HG03135 (cell line): Measurements from ENCODE around the gene NKX6-1.

Experiments used
- ATAC-seq: cut with Tn5 transposase; IDR thresholded peaks from one replicate; pipeline ENCODE4 v1.9.1; 2021; ENCODE audit warnings: mild to moderate bottlenecking, moderate library complexity; ENCODE audit not compliant: unreplicated experiment

Gene NKX6-1

DNA sequence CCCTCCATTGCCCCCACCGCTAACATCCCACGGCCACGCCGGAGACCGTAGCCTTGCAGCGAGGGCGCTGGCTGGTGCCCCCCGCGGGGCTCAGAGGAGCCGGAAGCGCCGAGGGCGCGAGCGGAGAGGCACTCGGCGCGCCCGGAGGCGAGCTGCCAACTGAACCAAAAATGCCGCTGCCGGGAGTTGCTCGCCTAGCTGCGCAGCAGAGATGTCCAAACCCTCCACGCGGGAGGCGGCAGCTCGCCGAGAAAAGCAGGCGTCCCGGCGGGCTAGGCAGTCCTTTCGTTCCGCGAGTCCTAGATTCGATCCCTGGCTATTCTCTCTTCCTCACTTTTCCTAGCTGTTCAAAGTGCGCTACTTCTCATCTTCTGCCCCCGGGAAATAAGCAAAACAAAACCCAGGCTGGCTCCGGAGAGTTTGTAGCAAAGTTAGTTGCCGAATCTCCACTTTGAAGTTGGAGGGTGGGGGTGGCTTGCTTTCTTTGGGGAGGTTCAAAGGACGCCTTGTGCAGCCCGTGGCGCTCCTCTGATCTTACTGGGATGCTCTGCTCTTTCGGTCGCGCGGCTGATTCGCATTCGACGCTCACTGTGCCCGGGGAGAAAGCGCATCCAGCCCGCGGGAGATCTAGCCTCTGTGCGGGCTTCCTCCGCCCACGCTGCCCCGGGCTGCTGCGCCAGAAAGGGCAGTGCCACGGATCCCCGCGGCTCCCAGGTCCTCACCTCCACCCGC, 723 bp downstream of the NKX6-1 start:
- ATAC-seq = no peak

DNA sequence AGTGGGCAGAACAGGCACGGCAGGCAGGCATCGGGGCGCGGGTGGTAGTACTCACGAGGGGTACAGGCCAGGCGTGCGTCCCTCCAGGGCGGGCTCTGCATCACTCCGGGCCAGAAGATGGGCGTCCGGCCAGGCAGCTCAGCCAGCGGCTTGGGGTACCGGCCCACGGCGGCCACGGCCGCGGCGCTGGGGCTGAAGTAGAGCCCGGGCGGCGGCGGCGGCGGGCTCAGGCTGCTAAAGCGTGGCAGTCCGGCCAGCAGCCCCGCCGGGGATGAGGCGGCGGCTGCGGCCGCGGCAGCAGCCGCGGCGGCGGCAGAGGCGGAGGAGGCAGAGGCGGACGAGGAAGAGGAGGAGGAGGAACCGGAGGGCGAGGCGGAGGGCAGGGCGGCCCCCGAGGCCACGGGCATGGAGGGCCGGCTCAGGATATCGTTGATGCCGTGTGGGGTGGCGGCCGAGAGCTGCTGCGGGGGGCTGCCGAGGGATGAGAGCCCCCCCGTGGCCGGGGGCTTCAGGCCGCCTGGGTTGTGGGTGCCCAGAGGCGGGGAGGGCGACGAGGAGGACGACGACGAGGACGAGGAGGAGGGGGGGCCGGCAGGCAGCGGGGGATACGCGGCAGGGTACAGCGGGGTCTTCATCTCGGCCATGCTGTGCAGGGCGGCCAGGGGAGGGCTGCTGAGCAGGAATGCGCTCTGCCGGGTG, 1.4 kb downstream of the NKX6-1 start:
- no peak for ATAC-seq

DNA sequence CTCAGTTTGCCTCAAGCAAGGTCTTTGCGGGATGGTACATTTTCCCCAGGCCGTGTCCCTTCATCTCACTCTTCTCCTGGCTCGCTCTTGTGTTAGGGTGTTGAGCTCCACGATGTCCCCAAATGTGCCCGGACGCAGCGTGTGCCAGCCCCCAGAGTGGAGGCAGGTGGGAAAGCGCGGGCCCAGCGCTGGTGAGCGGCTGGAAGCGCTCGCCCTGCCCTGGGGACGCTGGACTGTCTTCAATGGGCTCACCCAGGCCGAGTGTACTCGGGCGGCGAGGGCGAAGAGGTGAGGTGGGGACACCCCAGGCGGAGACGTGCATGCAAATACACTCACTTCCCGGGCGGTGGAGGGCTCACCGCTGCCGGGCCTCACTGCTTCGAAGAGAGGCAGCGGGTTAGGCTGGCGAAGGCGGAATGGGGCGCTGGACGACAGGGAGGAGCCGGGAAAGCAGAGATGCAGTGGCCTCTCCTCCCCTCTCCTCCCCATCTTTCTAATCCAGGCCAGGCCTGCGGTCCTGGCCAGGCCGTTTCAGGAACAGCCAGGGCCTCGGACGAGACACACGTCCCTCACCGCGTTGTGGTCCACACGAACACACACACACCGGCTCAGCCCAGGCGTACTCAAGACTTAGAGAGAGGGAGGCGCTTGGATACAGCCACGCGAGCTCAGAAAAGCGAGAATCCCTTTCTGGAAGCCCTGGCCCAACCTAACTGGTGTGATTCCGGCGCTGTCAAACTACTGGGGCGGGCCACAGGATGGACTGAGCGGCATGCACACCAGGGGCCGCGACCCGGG, 2.2 kb downstream of the NKX6-1 start:
- ATAC-seq = no peak

DNA sequence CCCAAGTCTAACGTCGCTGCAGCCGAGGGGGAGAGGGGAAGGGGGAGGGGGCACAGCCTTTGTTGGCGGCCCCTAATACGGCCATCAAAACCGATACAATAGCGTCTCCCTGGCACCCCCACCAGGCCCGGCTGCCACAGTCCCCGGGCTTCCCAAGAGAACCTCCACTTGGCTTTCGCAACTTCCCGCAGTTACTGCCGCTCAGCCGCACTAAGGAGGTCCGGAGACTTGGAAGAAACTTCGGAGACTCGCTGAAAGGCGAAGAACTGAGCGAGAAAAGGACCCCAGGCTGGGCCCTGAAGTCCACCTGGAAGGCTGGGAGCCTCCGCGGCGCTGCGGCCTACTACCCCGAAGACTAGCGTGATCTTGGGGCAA, 2.8 kb downstream of the NKX6-1 start:
- no peak for ATAC-seq

DNA sequence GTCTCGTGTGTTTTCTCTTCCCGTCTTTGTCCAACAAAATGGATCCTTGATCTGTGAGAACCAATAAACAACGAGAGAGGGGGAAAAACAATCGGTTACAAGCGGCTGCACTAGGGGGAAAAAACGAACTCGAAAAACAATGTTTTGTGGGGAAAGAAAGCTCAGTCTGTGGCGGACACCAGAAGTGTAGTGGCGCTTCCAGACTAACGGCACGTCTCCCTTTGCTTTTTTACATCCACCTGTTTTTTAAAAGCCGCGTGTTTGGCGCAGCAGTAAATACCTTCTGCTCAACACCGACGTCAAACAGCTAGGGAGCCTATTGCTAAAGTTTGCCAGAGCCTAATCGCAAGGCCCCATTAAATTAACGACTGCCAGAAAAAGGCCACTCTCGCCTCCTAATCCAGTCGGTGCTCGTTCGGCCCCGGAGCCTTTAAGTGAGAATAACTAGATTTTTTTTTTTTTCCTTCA, 3.3 kb downstream of the NKX6-1 start:
- no peak for ATAC-seq

DNA sequence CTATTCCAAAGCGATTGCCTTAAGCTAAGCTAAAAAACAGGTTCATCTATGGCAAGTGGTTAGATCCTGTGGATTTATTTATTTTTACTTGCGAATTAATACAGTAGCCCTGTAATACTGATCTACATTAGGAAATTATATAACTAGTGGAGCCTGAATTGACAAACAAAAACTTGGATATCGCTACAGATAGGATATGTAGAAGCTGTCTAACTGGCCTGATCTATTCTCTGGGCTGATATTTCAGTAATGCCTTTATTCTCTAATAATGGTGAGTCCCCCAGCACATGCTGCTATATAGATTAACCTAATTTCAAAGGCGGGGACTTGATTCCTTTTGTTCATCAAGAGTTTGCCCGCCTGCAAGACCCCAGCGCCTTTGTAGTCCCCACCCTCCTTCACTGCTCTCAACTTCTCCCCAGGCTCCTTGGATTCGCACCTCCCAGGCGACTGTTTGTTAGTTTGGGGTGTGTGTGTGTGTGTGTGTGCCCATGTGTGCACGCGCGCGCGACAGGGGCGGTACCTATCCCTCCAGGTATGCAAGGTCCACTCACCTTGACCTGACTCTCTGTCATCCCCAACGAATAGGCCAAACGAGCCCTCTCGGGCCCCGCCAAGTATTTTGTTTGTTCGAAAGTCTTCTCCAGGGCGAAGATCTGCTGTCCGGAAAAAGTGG, 3.8 kb downstream of the NKX6-1 start:
- ATAC-seq = no peak

DNA sequence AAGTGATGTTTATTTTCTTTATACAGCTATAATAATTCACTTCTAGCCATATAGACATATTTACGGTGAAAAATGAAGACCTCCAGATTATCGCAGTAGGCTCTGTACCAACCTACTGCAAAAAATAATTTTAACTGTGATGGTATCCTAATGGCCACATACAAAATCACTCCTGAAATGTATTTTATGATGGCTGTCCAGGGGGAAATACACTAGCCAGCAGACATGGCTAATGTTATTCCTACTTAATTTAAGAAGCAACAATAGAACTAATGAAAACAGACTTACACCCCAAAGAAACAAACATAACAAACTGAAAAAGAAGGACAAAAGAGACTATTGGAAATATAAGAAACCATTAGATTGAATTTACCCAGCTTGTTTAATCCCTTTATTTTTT, 4.6 kb downstream of the NKX6-1 start:
- no peak for ATAC-seq

DNA sequence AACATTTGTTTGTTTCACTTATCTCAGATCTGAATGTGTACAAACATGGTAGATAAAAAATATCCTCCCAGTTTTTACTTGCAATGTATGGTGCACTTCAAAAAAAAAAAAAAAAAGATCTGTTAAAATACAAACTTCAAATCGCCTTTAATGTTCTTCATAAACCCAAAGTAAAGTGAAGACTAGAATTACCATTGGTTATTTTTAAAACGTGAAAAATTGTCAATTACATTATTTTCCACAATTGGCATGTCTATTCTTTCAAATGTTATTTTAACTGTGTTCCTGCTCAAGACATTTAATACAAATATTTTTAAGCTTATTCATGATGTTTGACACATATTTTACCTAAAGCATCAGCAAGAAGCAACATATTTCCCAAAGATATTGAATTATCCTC, 5.0 kb downstream of the NKX6-1 start:
- no peak for ATAC-seq

DNA sequence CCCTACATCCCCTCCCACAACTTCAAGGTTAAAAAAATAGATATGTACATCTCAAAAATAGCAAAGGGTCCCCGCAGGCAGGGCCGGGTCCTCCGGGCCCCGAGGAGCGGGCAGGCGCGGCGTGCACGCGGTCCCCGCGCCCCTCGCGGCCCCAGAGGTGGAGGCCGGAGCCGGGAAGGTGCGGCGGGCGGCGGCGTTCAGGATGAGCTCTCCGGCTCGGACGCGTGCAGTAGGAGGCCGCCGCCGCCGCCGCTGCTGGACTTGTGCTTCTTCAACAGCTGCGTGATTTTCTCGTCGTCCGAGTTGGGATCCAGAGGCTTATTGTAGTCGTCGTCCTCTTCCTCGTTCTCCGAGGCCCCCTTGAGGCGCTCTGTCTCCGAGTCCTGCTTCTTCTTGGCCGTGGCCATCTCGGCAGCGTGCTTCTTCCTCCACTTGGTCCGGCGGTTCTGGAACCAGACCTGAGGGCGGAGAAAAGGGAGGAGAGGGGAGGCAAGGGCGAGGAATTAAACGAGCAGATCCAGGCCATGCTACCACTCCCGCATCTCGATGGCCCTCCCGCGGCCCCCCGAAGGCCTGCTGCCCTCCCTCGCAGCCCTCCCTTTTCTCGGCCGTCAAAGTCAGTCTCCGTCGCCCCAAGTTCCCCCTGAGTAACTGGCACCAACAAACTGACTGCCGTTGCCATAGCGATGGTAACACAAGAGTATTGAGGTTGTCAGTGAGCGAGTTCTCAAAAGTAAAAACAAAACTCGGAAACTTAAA, 5.8 kb downstream of the NKX6-1 start:
- ATAC-seq = no peak

DNA sequence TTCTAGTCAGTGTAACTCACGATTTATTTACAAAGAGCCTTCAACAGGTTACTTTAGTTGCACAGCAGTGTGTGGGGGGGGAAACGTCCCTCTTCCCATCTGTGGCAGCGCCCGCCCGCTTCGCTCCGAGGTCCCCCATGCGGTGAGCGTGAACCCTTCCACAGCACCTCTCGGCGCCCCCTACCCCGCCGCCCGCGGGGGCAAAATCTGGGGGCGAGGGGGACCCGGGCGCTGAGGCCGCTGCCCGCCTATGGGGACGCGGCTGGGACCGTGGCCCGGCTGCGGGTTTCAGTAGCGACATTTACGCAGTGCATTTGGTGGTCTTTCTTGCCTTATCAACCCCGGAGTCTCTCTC, 6.4 kb downstream of the NKX6-1 start:
- ATAC-seq = no peak

DNA sequence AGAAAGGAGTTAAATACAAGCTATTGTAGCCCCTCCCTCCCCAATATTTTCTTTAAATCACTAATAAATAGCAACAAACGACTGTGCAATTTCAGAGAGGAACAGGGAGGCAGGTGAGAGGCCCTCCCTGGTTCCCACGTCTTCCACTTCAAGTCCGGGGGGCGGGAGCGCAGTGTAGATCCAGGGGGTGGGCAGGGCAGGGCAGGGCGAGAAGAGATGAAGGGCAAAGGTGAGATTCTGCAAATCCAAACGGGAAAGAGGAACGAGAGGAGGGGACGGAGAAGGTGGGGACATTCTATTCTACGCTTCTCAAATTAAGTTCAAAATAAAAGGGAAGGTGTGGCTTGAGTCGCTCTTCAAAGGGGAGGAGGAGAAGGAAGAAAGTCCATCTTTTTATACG, 6.8 kb downstream of the NKX6-1 start:
- ATAC-seq = no peak

DNA sequence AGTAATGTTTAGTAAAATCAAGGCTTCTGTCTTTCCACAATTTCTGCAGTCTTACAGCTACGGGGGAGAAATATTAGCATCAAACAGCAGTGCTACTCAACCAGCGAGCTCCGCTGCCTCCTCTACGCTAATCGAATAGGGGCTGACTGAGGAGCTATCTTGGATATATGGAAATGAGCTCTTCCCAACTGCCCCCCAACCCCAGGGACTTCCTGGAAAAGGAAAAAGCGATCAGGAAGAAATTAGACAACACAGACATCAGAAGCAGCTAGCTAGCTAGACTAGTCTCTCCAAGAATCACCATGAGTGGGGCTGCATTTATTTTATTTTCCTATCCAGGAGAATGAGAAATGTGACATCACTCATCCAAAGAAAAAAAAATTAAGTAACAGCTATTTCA, 7.6 kb downstream of the NKX6-1 start:
- no peak for ATAC-seq

DNA sequence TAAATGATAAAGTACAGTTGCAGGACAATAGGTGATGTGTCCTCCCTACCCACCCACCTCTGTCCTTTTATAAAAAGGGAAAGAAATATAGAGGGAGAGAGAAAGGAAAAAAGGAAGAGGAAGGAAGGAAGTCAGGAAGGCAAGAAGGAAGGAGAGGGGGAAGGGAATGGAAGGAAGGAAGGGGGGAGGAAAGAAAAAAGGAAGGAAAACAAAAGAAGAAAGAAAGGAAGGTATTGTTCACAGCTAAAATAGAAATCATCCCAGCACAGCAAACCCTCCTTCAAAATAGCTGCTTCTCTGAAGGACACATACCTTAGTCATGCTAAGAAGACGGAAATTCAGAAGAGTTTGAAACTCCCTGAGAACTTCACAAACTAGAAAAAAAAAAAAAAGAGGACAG, 8.4 kb downstream of the NKX6-1 start:
- no peak for ATAC-seq

DNA sequence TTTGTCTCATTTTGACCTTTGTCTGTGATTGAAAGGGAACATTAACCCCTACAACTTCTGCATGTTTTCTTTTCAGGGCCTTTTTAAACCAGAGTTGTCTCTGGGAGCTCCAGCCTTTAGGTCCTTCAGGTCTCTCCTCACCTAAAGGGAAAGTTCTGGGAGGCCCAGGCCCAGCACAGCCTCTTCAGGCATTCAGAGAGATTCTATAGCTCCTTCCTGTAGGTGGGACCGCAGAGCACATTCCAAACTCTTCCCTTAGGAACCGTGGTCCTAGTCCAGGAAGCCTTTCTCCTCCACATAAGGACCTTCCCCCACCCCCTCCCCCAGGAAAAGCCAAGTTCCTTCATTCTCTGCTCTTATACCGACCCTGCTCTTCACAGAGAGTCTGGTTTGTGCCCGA, 14.9 kb downstream of the NKX6-1 start:
- ATAC-seq = no peak

DNA sequence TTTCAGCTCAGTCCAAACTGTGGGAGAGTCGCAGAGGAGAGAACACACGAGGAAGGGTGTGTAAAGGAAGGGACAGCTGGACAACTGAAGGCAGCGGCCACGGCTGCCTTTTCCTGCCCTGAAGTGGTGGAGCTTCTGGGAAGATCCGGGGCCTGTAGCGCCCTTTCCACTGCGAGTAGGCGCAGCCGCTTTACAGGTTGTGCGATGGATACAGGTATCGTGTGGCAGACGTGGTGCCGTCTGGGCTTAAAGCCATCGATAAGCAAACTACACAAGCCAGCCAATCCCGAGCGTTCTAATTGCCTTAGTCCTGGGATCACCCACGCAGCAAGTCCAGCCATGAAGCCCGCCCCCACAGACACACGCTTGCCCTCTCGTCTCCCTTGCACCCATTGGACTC, 15.4 kb downstream of the NKX6-1 start:
- no peak for ATAC-seq

DNA sequence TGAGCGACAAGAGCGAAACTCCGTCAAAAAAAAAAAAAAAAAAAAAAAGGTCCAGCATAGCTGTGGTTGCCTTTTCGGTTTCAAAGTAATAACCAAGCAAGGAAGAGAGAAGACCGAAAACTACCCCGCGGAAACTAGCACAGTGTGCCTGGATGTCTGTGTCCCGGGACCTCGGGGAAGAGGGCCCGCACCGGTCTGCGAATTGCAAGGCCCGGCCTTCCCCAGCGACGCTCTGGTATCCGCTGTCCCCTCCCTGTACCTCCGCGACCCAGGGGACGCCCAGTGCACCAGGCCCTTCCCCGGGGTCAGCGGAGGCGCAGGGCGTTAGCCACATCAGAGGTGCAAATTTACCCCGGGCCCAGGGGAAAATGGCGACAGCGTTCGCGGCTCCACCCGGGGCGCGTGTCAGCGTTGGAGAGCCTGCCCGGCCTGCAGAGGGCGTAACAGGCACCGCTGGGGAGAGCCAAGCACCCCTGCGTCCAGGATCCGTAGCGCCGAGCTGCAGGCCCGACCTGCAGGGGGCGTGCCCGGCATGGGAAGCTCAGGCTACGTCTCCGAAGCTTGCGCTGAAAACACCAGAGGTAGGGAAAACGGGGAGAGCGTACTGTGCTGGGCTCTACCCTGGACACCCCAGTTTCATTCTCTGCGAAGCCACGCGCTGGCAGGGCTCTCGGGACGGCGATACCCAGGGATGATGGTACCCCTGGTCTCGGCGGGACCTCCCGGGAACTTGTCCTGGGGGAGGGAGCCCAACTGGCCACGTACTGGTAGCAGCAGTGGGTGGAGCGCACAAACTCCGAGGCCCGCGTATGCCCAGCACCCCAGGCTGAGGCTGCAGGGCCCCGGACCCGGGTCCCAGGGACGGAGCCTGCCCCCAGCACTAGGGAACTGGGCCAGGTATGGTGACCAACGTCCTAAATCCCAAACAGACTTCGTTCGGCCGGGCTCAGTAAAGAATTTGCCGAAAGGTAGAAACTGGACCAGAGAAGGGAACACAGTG, 16.2 kb downstream of the NKX6-1 start:
- no peak for ATAC-seq

DNA sequence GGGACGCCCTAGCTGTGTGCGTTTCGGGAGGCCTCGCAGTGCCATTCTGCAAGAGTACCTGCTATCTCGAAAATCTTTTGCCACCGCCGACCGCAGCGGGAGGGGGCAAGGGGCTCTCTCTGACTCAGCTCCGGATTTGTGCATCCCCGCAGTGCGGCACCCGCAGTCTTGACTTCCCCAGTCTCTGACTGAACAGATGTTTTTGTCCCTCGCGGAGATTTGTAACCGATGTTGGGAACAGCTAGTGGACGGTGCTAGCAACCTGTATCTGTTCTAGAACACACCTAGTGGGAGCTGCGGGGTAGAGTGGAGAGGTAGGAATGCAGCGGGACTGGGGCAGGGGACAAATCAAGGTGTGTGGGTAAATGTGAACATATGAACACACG, 17.2 kb downstream of the NKX6-1 start:
- no peak for ATAC-seq

DNA sequence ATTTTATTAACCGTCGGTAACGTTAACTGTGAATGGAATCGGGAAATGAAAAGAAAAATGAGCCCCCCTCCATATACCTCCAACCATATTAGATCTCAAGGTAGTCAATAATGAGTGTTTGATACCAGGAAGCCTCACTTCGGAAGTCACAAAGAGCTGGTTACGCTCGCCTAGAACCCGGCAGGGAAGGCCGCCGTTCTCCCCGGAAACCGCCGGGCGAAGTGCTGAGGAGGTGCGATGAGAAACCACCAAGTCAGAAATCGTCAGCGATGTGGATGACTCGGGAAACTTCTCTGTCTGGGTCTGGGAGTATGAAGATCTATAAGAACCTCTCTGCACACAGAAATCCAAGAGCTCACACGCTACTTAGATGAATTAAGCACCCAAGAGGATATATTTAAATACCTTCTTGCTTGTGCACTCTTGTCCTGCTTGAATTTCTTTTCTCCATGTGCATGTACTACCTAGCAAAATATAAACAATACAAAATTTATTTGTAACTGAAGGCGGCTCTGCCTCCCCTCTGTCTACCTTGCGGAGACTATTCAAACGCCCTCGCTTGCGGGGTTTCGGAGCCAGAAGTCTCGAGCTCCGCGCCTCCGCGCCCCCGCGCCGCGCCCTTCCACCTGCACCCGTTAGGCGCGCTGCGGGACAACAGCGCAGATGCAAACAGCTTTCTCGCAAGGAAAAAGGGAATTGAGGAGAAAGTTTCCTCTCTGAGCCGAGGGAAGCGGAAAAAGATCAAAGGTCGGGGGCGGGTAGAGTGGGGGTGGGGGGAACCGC, 17.8 kb downstream of the NKX6-1 start:
- ATAC-seq = no peak

DNA sequence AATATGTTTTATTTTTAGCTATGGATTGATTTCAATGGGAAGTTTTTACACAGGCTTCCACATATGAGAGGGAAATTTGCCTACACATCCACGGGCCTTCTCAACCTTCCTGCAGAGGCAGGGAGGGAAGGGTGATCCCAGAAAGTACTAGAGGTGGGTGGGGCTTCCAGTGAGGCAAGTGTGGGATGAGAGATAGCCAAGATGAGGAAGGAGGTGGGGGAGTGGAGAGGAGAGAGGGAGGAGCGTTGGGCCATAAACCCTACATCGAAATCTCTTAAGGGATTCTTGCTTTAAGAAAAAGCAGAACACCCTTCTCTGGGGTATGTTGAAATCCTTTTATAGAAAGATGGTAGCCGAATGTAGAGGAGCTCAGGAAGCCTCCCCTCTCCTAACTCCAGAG, 19.0 kb downstream of the NKX6-1 start:
- no peak for ATAC-seq
